Measurements from ENCODE around the gene ZBTB47.

DNA sequence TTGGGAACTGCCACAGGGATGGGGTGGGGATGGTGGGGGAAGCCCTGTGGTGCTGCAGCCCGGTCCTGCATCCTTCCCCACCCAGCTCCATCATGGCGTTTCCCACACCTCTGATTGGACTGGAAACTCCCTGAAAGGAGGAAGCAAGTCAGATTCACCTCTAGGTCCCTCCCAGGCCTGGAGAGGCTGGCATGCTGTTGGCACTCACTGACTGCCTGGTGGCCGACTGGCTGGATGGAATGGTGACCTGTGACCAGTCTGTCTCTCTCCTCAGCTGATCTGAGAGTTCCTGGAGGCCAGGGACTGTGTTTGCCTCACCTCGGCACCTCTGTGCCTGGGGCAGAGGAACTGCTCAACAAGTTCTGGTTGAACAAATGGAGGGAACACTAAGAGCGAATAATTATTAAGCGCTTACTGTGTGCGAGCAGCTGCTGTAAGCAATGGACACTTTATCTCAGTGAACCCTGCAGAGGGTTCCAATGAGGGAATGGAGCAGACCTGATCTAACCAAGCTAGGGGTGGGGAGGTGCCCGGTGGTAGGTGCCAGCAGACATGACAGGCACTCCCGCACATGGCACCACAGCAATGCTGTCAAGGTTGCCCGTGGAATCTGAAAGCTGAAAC lies 52.6 kb downstream of the ZBTB47 start:
- TF ChIP-seq, protein P1, sequence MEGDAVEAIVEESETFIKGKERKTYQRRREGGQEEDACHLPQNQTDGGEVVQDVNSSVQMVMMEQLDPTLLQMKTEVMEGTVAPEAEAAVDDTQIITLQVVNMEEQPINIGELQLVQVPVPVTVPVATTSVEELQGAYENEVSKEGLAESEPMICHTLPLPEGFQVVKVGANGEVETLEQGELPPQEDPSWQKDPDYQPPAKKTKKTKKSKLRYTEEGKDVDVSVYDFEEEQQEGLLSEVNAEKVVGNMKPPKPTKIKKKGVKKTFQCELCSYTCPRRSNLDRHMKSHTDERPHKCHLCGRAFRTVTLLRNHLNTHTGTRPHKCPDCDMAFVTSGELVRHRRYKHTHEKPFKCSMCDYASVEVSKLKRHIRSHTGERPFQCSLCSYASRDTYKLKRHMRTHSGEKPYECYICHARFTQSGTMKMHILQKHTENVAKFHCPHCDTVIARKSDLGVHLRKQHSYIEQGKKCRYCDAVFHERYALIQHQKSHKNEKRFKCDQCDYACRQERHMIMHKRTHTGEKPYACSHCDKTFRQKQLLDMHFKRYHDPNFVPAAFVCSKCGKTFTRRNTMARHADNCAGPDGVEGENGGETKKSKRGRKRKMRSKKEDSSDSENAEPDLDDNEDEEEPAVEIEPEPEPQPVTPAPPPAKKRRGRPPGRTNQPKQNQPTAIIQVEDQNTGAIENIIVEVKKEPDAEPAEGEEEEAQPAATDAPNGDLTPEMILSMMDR (IDR thresholded peaks at IDR 0.05): no peak
- TF ChIP-seq POLR2A (IDR thresholded peaks at IDR 0.05): no peak

Data from stomach (tissue), 4 donors.